Nucleus accumbens (tissue), 56 donors: Measurements from ENCODE around the gene CSF2.

Experiments used
- DNase-seq, 56 donors: peaks; one replicate each; lab custom pipeline; 2025; lab: John Stamatoyannopoulos, UW

CSF2 gene

GRCh38 chr5:132073231-132074013, at the start of gene CSF2:
TSS of gene CSF2 (plus strand) at chr5:132073789. CDS start at chr5:132073824, 35 bp downstream.
- no peak for DNase-seq

- DNase-seq: no peak
Measured at GRCh38 chr5:132024117-132024435, 49.5 kb upstream of the CSF2 start.

GRCh38 chr5:132024789-132025402, 48.7 kb upstream of the CSF2 start:
- DNase-seq: no peak

- no peak for DNase-seq
Measured at GRCh38 chr5:132025403-132025971, 48.1 kb upstream of the CSF2 start.

GRCh38 chr5:132026516-132027008, 47.0 kb upstream of the CSF2 start:
- DNase-seq: no peak

- DNase-seq: no peak
Measured at GRCh38 chr5:132027027-132027426, 46.6 kb upstream of the CSF2 start.

GRCh38 chr5:132029609-132030330, 43.8 kb upstream of the CSF2 start:
- DNase-seq: no peak

GRCh38 chr5:132030610-132031009, 43.0 kb upstream of the CSF2 start:
- DNase-seq: no peak

GRCh38 chr5:132032196-132032595, 41.4 kb upstream of the CSF2 start:
- DNase-seq: no peak

GRCh38 chr5:132033122-132033521, 40.5 kb upstream of the CSF2 start:
- DNase-seq: no peak

- no peak for DNase-seq
Measured at GRCh38 chr5:132037353-132037752, 36.2 kb upstream of the CSF2 start.

- peak in 4 of 56 donors; percentile 7 to 11 (median 9) for DNase-seq
Measured at GRCh38 chr5:132044207-132044606, 29.4 kb upstream of the CSF2 start.

GRCh38 chr5:132046880-132047299, 26.7 kb upstream of the CSF2 start:
- DNase-seq: no peak

- DNase-seq: no peak
Measured at GRCh38 chr5:132049093-132049492, 24.5 kb upstream of the CSF2 start.

- DNase-seq: no peak
Measured at GRCh38 chr5:132049559-132049958, 24.0 kb upstream of the CSF2 start.

- DNase-seq: peak in 8 of 56 donors; percentile 8 to 36 (median 17)
Measured at GRCh38 chr5:132050136-132050535, 23.5 kb upstream of the CSF2 start.

GRCh38 chr5:132050661-132051552, 22.7 kb upstream of the CSF2 start:
- DNase-seq: no peak

- no peak for DNase-seq
Measured at GRCh38 chr5:132052520-132052919, 21.1 kb upstream of the CSF2 start.

GRCh38 chr5:132053483-132053882, 20.1 kb upstream of the CSF2 start:
- DNase-seq: no peak
